Breast epithelium (tissue), 4 donors: Measurements from ENCODE around the gene TTI1. TPM values are rescaled to one million over a fixed set of nuclear protein-coding genes. Genes with fewer than 3 reads are reported as not detected.

Experiments used
- DNase-seq, 2 donors: peaks; one replicate each; pipeline ENCODE4 v3.0.0-alpha.2; 2019; ENCODE audit warnings: low spot score in 2 of 2
- H3K27ac ChIP-seq, 2 donors: fragments of 200-600 bp; sonication (generic) in 1 of 2; one replicate each; pipeline ENCODE4 v1.5.1; 2016 to 2019; ENCODE audit warnings: mild to moderate bottlenecking in 1 of 2
- H3K27me3 ChIP-seq, 2 donors: fragments of 200-600 bp; sonication (generic) in 1 of 2; one replicate each; pipeline versions ENCODE4 v1.5.1 to v1.6.0; 2017 to 2019; ENCODE audit warnings: control low read depth in 1 of 2, mild to moderate bottlenecking in 1 of 2
- H3K36me3 ChIP-seq: fragments of 200-600 bp; one replicate; pipeline ENCODE4 v1.5.1; 2019
- H3K4me1 ChIP-seq, 2 donors: fragments of 200-600 bp; sonication (generic); one replicate each; pipeline ENCODE4 v1.5.1; 2016 to 2019; ENCODE audit warnings: control low read depth in 1 of 2
- H3K4me3 ChIP-seq, 3 donors: fragments of 200-600 bp; sonication (generic); 1 replicate in 2 of 3; 2 replicates in 1 of 3; pipeline ENCODE4 v1.5.1; 2016 to 2019; ENCODE audit warnings: mild to moderate bottlenecking in 3 of 3, moderate library complexity in 2 of 3
- H3K9me3 ChIP-seq, 2 donors: fragments of 200-600 bp; sonication (generic) in 1 of 2; one replicate each; pipeline ENCODE4 v1.5.1; 2016 to 2019; ENCODE audit warnings: control low read depth in 1 of 2
- CTCF ChIP-seq, 3 donors: fragments of 450-650 bp; IDR thresholded peaks; one replicate each; pipeline ENCODE4 v1.5.1; 2016 to 2017; ENCODE audit warnings: antibody characterized with exemption in 3 of 3, mild to moderate bottlenecking in 3 of 3, moderate library complexity in 3 of 3
- POLR2A ChIP-seq: fragments of 450-650 bp; IDR thresholded peaks from one replicate; pipeline ENCODE4 v1.6.1; 2016; ENCODE audit warnings: antibody characterized with exemption, mild to moderate bottlenecking, moderate library complexity
- POLR2AphosphoS5 ChIP-seq, 3 donors: sonication (generic); formaldehyde crosslinking; IDR thresholded peaks; one replicate each; pipeline ENCODE4 v1.6.1; 2017; ENCODE audit warnings: antibody characterized with exemption in 3 of 3
- intact Hi-C: fragments of 100-400 bp; cut with DNase I; formaldehyde crosslinking; loops from one replicate; pipeline ENCODE4 v1.15.1; 2023; ENCODE audit warnings: low total_unique reads
- total RNA-seq, 3 donors: library from RNA; depleted of rRNA; stranded (reverse); fragments of >200 nt; gene quantifications; one replicate each; pipeline ENCODE4 v1.1.0, GENCODE V29; 2016

The TTI1 gene
- total RNA-seq, 3 donors from 2014 or later = 10.2 to 20.2 (median 16.7) TPM

DNA sequence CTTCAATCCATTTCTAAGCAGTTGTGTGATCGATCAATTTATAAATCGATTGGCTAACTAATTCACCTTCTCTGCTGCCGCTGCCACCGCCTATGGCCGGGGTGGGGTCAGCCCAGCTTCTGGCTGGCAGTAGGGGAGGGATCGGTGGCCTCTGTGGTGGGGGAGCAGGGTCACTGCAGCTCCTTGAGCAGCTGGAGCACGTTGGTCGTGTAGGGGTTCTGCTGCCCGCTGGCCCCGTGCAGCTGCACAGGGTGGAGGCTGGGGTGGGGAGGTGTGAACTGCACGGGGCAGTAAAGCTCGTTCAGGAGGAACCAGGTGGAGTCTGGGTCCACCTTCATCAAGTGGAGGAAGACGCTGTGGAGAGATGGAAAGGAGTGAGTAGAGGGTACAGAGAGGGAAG lies 50.0 kb downstream of the TTI1 start:
- no peaks in the 10 kb centered on the region for H3K27me3 ChIP-seq
- H3K4me3 ChIP-seq = no peak overlapping the region
- no peaks in the 10 kb centered on the region for H3K36me3 ChIP-seq
- intact Hi-C loops = no loop called here
- peaks cover 0 to 8% of the 10 kb centered on the region in 2 donors for H3K4me1 ChIP-seq
- H3K27ac ChIP-seq = no peak overlapping the region
- no peaks in the 10 kb centered on the region for H3K9me3 ChIP-seq
- TF ChIP-seq POLR2AphosphoS5 (IDR thresholded peaks at IDR 0.05) (no peak), POLR2A (no peak), CTCF (IDR thresholded peaks at IDR 0.05) (no peak)
- DNase-seq = no peak

- intact Hi-C loops = no loop called here
- Histone ChIP-seq H3K9me3 (no peaks in the 10 kb centered on the region), H3K27me3 (no peaks in the 10 kb centered on the region), H3K4me1 (no peaks in the 10 kb centered on the region), H3K27ac (no peak overlapping the region), H3K36me3 (no peaks in the 10 kb centered on the region), H3K4me3 (no peak overlapping the region)
- TF ChIP-seq POLR2AphosphoS5 (IDR thresholded peaks at IDR 0.05) = no peak
- TF ChIP-seq POLR2A = no peak
- no peak for TF ChIP-seq CTCF (IDR thresholded peaks at IDR 0.05)
- DNase-seq = no peak
Observed at GRCh38 chr20:37981568-37981967, 51.7 kb downstream of the TTI1 start.

- Histone ChIP-seq H3K36me3 (no peaks in the 10 kb centered on the region), H3K4me3 (no peak overlapping the region), H3K27me3 (no peaks in the 10 kb centered on the region), H3K27ac (no peak overlapping the region), H3K4me1 (no peaks in the 10 kb centered on the region), H3K9me3 (no peaks in the 10 kb centered on the region)
- intact Hi-C loops = no loop called here
- TF ChIP-seq POLR2AphosphoS5 (IDR thresholded peaks at IDR 0.05) (no peak), CTCF (IDR thresholded peaks at IDR 0.05) (no peak), POLR2A (no peak)
- DNase-seq = no peak
Observed at GRCh38 chr20:37980876-37981275, 52.4 kb downstream of the TTI1 start.

DNA sequence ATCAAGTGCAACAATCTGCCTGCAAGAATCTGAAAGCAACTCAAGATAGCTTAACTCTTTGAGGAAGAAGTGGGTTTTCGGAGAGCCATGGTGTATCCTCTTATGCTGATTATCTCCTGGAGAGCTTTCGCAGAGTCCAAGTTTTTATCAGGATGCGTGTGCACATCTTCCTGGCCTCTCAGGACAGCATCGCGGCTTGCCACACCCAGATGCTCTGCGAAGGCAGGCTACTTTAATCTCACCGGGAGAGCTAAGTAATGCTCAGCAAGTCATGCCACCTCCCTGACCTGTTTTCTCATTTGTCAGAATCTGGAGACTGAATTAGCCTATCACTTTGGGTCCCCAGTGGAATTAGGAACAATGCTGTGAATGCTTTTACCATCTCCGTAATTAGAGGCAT lies 52.9 kb downstream of the TTI1 start:
- Histone ChIP-seq H3K27ac (no peak overlapping the region), H3K4me1 (no peaks in the 10 kb centered on the region), H3K27me3 (no peaks in the 10 kb centered on the region), H3K36me3 (no peaks in the 10 kb centered on the region), H3K4me3 (no peak overlapping the region), H3K9me3 (no peaks in the 10 kb centered on the region)
- TF ChIP-seq CTCF (IDR thresholded peaks at IDR 0.05) (no peak), POLR2AphosphoS5 (IDR thresholded peaks at IDR 0.05) (no peak), POLR2A (no peak)
- no peak for DNase-seq
- intact Hi-C loops = no loop called here

DNA sequence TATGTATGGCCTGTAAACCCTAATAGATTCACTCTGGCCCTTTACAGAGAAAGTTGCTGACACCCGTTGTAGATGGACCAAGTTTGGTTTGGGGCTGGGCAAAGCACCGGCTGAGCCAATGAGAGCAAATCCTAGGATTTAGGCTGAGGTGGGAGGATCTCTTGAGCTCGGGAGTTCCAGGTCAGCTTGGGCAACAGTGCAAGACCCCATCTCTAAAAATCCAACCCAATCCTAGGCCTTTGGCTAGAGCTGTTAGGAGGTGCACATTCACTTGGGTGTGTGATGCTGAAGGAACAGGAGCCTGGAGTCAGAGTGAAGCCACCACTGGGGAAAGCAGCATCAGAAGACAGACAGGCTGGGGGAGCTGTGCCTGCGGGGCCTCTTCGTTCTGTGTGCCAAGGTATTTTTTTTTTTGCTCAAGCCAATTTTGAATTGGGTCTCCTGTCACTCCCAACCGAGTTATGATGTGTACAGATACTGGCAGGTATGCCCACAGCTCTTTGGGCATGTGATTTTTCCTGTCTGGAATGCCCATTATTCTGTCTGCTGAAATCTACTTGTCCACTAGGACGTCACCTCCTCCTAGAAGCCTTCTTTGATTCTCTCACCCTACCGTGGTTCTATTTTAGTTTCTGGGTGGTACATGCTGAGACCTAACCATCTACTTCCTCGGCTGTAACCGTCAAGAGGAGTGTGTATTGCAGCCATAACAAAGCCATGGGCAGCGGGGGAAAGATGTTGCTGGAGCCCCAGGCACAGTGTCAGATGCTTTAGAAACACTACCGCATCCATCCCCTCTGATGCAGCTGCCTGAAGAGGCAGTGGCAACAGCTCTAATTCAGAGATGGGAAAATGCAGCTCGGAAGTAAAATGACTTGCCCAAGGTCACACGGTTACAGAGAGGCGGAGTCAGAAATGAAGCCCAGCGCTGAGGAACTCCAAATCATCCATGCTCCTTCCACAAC lies 54.0 kb downstream of the TTI1 start:
- no peak for TF ChIP-seq POLR2A
- no peak for TF ChIP-seq CTCF (IDR thresholded peaks at IDR 0.05)
- TF ChIP-seq POLR2AphosphoS5 (IDR thresholded peaks at IDR 0.05) = no peak
- no peak for DNase-seq
- intact Hi-C loops = no loop called here
- H3K27ac ChIP-seq = no peak overlapping the region
- no peaks in the 10 kb centered on the region for H3K27me3 ChIP-seq
- H3K9me3 ChIP-seq = no peaks in the 10 kb centered on the region
- H3K36me3 ChIP-seq = no peaks in the 10 kb centered on the region
- H3K4me3 ChIP-seq = no peak overlapping the region
- H3K4me1 ChIP-seq = no peaks in the 10 kb centered on the region
